SU-DHL-6 (cell line): Measurements from ENCODE around the gene SPEN.

Experiments used
- H2AFZ ChIP-seq: fragments of 200-600 bp; sonication (generic); 2 replicates; pipeline ENCODE4 v1.6.1; 2014; ENCODE audit warnings: low read depth, mild to moderate bottlenecking, moderate library complexity, mixed read lengths, antibody characterized with exemption, low read length; ENCODE audit not compliant: severe bottlenecking
- H3F3A ChIP-seq: fragments of 200-600 bp; shearing (Covaris generic); 2 replicates; pipeline ENCODE4 v1.6.0; 2016; ENCODE audit warnings: antibody characterized with exemption, mild to moderate bottlenecking; ENCODE audit not compliant: insufficient read depth
- H3K27ac ChIP-seq: fragments of 200-600 bp; sonication (generic); 2 replicates; pipeline ENCODE4 v1.5.1; 2016; ENCODE audit warnings: low read depth, mild to moderate bottlenecking, low read length, moderate library complexity, mixed read lengths
- H3K27me3 ChIP-seq: fragments of 200-600 bp; sonication (generic), shearing (Covaris generic); 2 replicates; pipeline ENCODE4 v1.6.0; 2014; ENCODE audit warnings: mild to moderate bottlenecking, low read length
- H3K36me3 ChIP-seq: fragments of 200-600 bp; sonication (generic); 2 replicates; pipeline ENCODE4 v1.6.1; 2014; ENCODE audit warnings: mild to moderate bottlenecking, low read length, mixed read lengths
- H3K4me2 ChIP-seq: fragments of 300-600, 200-600 bp; shearing (Covaris generic), sonication (generic); 2 replicates; pipeline ENCODE4 v1.6.0; 2014; ENCODE audit warnings: low read length, low read depth, mild to moderate bottlenecking; ENCODE audit not compliant: poor library complexity, severe bottlenecking
- H3K4me3 ChIP-seq: fragments of 200-600 bp; sonication (generic); 2 replicates; pipeline ENCODE4 v1.5.1; 2014; ENCODE audit warnings: antibody characterized with exemption, low read length, mild to moderate bottlenecking, mixed read lengths; ENCODE audit not compliant: insufficient read depth, poor library complexity, severe bottlenecking
- H3K79me2 ChIP-seq: fragments of 200-600 bp; sonication (generic); 2 replicates; pipeline ENCODE4 v1.6.1; 2014; ENCODE audit warnings: mild to moderate bottlenecking, low read length, moderate library complexity; ENCODE audit not compliant: insufficient read depth
- H3K9ac ChIP-seq: fragments of 200-600 bp; sonication (generic); 2 replicates; pipeline ENCODE4 v1.7.0; 2014; ENCODE audit warnings: mild to moderate bottlenecking, low read length
- H3K9me2 ChIP-seq: fragments of 200-600 bp; sonication (generic); replicated peaks from 2 replicates; pipeline ENCODE4 v1.6.1; 2014; ENCODE audit warnings: low read length; ENCODE audit not compliant: insufficient read depth
- H3K9me3 ChIP-seq: fragments of 200-600 bp; sonication (generic); 2 replicates; pipeline ENCODE4 v1.6.1; 2014; ENCODE audit warnings: low read length, mixed read lengths; ENCODE audit not compliant: insufficient read depth
- H4K20me1 ChIP-seq: fragments of 200-600 bp; sonication (generic); 2 replicates; pipeline ENCODE4 v1.6.1; 2014; ENCODE audit warnings: low read depth, mild to moderate bottlenecking, antibody characterized with exemption, low read length, moderate library complexity, mixed read lengths
- CTCF ChIP-seq: fragments of 200-600 bp; sonication (generic); IDR thresholded peaks from one replicate; pipeline ENCODE4 v1.5.1; 2017; ENCODE audit warnings: antibody characterized with exemption, mild to moderate bottlenecking, low read length, moderate library complexity; ENCODE audit not compliant: insufficient read depth, poor library complexity, severe bottlenecking
- EZH2phosphoT487 ChIP-seq: fragments of 200-600 bp; sonication (generic), shearing (Covaris generic); conservative IDR thresholded peaks from 2 replicates; pipeline ENCODE4 v1.6.1; 2018; ENCODE audit warnings: mild to moderate bottlenecking, antibody characterized with exemption, low read length, moderate library complexity, mixed read lengths

SPEN gene

GRCh38 chr1:15932612-15933011 is 85.1 kb downstream of the SPEN start:
- Histone ChIP-seq H3K27me3 (no peaks in the 10 kb centered on the region), H3K9me2 (no peaks in the 10 kb centered on the region), H4K20me1 (no peaks in the 10 kb centered on the region), H3K9ac (no peak overlapping the region), H3K27ac (no peak overlapping the region), H3K4me2 (no peak overlapping the region), H2AFZ (no peak overlapping the region), H3K79me2 (no peaks in the 10 kb centered on the region), H3K4me3 (no peak overlapping the region), H3K9me3 (no peaks in the 10 kb centered on the region), H3K36me3 (peaks cover 24% of the 10 kb centered on the region), H3F3A (no peaks in the 10 kb centered on the region)
- no peak for TF ChIP-seq CTCF
- TF ChIP-seq EZH2phosphoT487: no peak

- H3K36me3 ChIP-seq: peaks cover 14% of the 10 kb centered on the region
- no peak for TF ChIP-seq CTCF
- TF ChIP-seq EZH2phosphoT487: no peak
- H2AFZ ChIP-seq: no peak overlapping the region
- no peak overlapping the region for H3K4me2 ChIP-seq
- no peak overlapping the region for H3K9ac ChIP-seq
- H4K20me1 ChIP-seq: no peaks in the 10 kb centered on the region
- no peaks in the 10 kb centered on the region for H3K27me3 ChIP-seq
- no peaks in the 10 kb centered on the region for H3K9me2 ChIP-seq
- no peaks in the 10 kb centered on the region for H3K9me3 ChIP-seq
- no peaks in the 10 kb centered on the region for H3F3A ChIP-seq
- H3K79me2 ChIP-seq: no peaks in the 10 kb centered on the region
- no peak overlapping the region for H3K27ac ChIP-seq
- H3K4me3 ChIP-seq: no peak overlapping the region
Observed at GRCh38 chr1:15933684-15934083, 86.2 kb downstream of the SPEN start.

DNA sequence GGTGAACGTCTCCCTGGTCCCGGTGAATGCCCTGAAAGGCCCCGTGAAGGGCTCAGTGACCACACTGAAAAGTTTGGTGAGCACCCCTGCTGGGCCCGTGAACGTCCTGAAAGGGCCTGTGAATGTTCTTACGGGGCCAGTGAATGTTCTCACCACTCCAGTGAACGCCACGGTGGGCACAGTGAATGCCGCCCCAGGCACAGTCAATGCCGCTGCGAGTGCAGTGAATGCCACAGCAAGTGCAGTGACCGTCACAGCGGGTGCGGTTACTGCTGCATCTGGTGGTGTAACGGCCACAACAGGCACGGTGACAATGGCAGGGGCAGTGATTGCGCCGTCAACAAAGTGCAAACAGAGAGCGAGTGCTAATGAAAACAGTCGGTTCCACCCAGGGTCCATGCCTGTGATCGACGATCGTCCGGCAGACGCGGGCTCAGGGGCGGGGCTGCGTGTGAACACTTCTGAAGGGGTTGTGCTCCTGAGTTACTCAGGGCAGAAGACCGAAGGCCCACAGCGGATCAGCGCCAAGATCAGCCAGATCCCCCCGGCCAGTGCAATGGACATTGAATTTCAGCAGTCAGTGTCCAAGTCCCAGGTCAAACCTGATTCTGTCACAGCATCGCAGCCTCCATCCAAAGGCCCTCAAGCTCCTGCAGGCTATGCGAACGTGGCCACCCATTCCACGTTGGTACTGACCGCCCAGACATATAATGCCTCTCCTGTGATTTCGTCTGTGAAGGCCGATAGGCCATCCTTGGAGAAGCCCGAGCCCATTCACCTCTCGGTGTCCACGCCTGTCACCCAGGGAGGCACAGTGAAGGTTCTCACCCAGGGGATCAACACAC is 86.9 kb downstream of the SPEN start:
- Histone ChIP-seq H3K36me3 (peaks cover 14% of the 10 kb centered on the region), H3F3A (peaks cover 7% of the 10 kb centered on the region; the same call in 1 of the 2 replicates), H3K79me2 (no peaks in the 10 kb centered on the region), H3K4me3 (no peak overlapping the region), H3K4me2 (no peak overlapping the region), H3K27ac (no peak overlapping the region), H4K20me1 (no peaks in the 10 kb centered on the region; the same call in 1 of the 2 replicates), H3K9ac (no peak overlapping the region), H3K9me2 (no peaks in the 10 kb centered on the region), H2AFZ (no peak overlapping the region), H3K9me3 (no peaks in the 10 kb centered on the region), H3K27me3 (no peaks in the 10 kb centered on the region)
- TF ChIP-seq CTCF: no peak
